Globus pallidus (tissue), 1 donor: ENCODE measurements around the gene RAB36.

Experiments used
- DNase-seq: peaks from one replicate; pipeline ENCODE4 v3.0.0-alpha.2; 2015; ENCODE audit warnings: low spot score

RAB36 gene

GRCh38 chr22:23137905-23138561 is 7.2 kb upstream of the RAB36 start:
- no peak for DNase-seq

GRCh38 chr22:23138584-23139435 is 6.5 kb upstream of the RAB36 start:
- DNase-seq = no peak

- no peak for DNase-seq
Observed at GRCh38 chr22:23140385-23140784, 4.9 kb upstream of the RAB36 start.

- DNase-seq = no peak
Observed at GRCh38 chr22:23142546-23143105, 2.7 kb upstream of the RAB36 start.

- no peak for DNase-seq
Observed at GRCh38 chr22:23143119-23143518, 2.2 kb upstream of the RAB36 start.

GRCh38 chr22:23144432-23144831 is 845 bp upstream of the RAB36 start:
- no peak for DNase-seq

GRCh38 chr22:23145878-23146470 is 697 bp downstream of the RAB36 start:
- no peak for DNase-seq

- DNase-seq = no peak
Observed at GRCh38 chr22:23146478-23147205, 1.4 kb downstream of the RAB36 start.

- no peak for DNase-seq
Observed at GRCh38 chr22:23147617-23148387, 2.5 kb downstream of the RAB36 start.

GRCh38 chr22:23149743-23150238 is 4.5 kb downstream of the RAB36 start:
- DNase-seq = no peak

GRCh38 chr22:23150762-23151161 is 5.5 kb downstream of the RAB36 start:
- no peak for DNase-seq

GRCh38 chr22:23151827-23152226 is 6.5 kb downstream of the RAB36 start:
- DNase-seq = no peak

- no peak for DNase-seq
Observed at GRCh38 chr22:23152238-23153114, 7.2 kb downstream of the RAB36 start.

- DNase-seq = no peak
Observed at GRCh38 chr22:23153994-23154393, 8.7 kb downstream of the RAB36 start.

GRCh38 chr22:23154461-23154860 is 9.2 kb downstream of the RAB36 start:
- DNase-seq = no peak

- no peak for DNase-seq
Observed at GRCh38 chr22:23155143-23155542, 9.9 kb downstream of the RAB36 start.

- DNase-seq = no peak
Observed at GRCh38 chr22:23155831-23156230, 10.6 kb downstream of the RAB36 start.

- no peak for DNase-seq
Observed at GRCh38 chr22:23156286-23156685, 11.0 kb downstream of the RAB36 start.

GRCh38 chr22:23157560-23158515 is 12.6 kb downstream of the RAB36 start:
- DNase-seq = no peak
